HG03159 (cell line): ENCODE data around the gene NFXL1.
"Not testable (repeated sequence)": the region's sequence is repeated elsewhere in the genome, so short reads cannot be mapped to it uniquely, and the experiment has no call there.

Experiments used
- ATAC-seq: cut with Tn5 transposase; IDR thresholded peaks from one replicate; pipeline ENCODE4 v1.9.1; 2021; ENCODE audit warnings: mild to moderate bottlenecking, moderate library complexity; ENCODE audit not compliant: unreplicated experiment

The NFXL1 gene

DNA sequence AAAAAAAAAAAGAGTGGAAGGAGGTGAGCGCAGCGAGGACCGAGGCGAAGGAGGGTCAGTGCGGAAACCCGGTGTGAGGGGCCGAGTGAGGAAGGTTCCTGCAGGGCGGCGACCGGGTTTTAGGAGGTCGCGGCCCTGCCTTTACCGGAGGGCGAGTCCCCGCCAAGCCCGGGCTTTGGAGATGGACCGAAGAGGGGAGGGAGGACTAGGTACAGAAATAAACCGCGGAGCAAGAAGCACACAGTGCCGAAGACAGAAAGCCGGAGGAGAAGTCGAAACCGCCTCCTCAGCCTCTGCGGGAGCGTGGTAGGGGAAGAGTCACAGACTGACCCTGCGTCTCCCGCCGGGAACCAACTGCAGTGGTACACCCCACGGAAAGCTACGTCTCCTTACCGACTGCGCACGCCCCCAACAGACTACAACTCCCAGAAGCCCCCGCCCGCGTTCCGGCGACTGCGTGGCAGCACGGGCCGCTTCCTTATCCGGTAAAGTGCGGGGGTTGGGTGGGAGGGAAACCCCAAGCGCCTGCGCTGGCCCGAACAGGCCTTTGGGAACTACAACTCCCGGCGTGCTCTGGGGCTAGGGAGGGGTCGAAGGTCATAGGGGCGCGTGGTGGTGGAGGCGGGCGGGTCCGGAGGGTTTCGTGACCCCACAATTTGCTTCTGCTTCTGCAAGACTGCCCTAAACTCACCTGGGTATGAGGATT is at the start of gene NFXL1:
Gene NFXL1, minus strand, starts transcription at position 364 of the 706 bp plus-strand sequence. CDS start 380 bp downstream, outside the sequence.
- peak; percentile 98 for ATAC-seq

DNA sequence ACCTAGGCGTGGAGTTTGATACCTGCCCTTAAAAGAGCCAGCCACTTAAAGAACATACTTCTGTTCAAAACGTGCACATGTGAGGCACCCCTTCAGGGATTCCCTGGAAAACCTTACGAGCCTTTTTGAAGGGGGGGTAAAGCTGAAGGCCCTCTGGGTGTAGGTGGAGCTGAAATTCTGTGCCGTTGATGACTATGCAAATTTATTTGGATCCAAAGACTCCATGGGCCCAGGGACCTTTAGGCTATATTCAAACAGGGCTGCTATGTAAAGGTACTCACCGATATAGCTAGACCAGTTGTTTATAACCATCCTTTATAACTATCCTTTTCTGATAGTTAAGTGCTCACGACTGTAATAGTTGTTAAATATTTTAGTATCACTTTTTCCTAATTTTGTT is 40.3 kb upstream of the NFXL1 start:
- ATAC-seq, result no peak

DNA sequence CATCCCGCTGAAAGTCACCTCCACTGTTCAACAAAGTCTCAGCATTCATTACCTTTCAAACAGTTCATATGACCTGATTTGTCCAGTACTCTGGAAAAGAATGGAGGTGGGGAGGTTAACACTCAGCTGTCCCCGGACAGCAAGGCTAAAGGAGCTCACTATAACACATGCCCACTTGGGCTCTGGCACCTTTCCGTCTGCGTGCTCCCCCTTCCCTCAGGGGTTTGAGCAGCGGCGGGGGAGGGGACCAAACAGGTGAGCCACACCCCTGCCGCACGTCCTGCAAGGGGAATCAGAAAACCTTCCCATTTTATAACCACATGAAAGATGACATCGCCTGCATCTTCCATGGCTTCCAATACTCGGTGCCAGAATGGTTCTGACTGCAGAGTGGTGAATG is 39.9 kb upstream of the NFXL1 start:
- no peak for ATAC-seq

DNA sequence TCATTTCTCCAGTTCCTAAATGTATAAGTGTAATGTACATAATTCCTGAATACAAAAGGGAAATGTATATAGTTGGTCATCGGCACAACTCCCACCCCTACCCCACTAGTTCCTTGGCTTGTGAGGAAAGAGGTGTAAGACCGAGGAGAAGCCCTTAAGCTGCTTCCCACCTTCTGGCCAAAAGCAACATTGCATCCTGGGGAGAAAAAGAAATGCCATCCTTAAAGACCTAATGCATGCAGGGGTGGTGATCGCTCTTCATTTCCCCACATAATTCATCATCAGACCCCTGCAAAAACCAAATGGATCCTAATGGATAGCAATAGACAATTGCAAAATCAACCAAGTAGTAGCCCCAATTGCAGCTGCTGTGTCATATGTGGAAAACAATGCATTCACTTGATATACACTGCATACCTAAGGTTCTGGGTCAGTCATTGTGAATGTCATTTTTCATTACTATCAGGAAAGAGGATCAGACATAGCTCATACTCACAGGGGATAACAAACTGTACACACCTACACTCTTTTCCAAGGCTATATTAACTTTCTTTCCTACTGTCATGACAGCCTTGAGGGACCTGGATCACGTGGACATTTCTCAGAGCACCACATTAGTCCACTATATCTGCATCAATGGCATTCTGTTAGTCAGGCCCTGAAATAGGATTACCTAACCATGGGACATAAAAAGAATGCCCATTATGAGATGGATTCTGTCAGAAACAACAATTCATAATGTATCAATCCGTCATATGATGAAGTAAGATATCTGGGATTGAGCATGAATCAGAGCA is 31.7 kb upstream of the NFXL1 start:
- ATAC-seq, result no peak

DNA sequence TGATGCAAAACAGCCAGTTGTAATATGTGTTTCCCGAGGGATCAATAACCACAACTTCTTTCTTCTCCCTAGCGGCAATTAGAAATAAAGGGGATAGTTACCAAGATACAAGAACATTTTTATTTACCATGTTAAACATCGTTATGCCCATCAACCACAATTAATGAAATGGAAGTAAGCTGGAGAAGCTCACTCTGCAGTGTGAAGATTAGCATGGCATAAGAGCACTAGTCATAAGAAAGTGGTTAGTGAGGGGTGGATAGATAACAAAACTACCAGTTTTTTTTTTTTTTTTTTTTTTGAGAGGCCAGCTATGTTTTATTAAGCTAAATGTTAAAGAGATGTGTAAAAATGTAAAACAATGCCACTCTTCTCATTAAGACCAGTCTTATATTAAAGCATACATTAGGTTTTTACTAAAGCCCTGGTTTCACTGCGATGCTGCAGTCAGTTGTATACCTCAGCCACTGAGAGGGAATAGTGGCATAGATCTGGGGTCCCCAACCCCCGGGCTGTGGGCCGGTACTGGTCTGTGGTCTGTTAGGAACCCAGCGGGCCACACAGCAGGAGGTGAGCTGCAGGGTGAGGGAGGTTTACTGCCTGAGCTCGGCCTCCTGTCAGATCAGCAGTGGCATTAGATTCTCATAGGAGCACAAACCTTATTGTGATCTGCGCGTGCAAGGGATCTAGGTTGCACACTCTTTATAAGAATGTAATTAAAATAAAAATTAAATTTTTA is 27.9 kb upstream of the NFXL1 start:
- ATAC-seq, result no peak

DNA sequence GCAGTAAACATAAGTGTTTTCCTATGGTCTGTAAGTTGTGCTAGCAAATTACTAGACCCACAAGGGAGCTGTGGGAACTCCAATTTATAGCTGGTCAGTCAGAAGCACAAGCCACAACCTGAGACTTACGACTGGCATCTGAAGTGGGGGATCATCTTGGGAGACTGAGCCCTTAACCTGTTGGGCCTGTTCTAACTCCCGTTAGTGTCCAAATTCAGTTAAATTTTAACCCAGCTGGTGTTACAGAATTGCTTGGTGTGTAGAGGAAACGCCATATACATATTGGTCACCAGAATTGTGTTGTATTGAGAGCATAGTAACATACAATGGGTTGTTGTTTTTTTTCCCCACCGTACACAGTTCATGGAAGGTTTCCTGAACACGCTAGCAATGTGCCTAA is 25.1 kb upstream of the NFXL1 start:
- ATAC-seq, result no peak

DNA sequence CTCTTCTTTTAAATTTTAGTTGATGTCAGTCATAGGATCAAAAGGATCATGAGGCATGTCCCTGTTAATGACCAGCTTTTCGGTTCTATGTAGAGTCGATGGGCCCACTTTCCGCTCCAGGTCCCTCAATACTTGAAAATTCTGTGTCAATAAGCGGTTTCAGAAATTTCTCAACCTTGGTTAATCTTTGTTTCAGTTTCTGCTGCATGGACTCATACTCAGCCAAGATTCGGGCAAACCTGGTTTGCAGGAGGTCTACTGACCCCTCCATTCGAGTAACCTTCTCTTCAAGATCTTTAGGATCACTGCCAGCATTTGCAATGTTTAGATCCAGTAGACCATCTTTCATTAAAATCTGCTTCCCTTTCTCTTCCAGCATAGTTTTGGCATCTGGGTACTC is 22.0 kb upstream of the NFXL1 start:
- no peak for ATAC-seq

DNA sequence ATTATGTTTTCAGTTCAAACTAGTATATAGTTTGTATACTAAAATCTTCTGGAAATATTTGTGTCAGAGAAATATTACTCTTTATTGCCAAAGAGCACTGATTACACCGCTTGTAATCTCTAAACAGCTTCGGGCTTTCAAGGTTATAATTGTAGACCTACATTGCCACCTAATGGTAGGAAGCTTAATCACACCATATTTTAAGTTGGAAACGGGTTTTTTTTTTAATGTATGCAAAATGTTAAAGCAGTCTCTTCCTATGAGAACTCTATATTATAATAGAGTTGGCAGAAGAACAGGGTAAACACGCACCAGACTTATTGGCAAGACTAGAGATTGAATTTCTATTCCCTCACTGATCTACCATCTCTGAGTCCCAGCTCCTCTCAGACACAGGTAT is 19.5 kb upstream of the NFXL1 start:
- ATAC-seq, result peak; percentile 52

DNA sequence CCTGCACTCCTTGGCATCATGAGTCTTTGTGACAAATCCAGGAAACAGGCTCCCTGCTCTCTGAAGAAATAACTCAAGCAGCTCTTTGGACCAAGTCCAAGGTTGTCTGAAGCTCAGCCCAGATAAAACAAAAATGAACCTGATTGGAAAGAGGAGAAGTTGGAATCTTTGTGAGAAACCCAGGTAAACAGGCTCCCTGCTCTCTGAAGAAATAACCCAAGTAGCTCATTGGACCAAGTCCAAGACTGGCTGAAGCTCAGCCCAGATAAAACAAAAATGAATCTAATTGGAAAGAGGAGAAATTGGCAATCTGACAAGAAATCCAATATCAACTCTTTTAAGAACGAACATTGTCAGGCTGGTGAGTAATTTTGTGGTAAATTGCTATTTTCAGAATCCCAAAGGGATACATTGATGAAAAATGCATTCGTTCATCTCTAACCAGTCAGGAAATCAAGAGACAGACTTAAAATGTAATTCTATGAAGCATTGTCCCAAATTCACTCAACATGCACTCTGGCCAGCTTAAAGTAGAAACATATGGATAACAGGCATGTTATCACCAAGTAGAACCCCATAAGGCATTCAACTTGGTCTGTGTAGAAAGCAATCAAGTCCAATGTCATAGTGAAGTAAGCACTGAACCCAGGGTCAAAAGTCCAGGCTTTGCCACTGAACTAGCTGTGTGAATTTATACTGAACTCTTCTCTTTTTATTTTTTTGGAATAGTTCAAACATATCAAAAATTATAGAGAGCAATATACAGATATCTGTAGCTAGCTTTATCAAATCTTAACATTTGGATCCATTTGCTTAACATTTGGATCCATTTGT is 16.8 kb upstream of the NFXL1 start:
- no peak for ATAC-seq

DNA sequence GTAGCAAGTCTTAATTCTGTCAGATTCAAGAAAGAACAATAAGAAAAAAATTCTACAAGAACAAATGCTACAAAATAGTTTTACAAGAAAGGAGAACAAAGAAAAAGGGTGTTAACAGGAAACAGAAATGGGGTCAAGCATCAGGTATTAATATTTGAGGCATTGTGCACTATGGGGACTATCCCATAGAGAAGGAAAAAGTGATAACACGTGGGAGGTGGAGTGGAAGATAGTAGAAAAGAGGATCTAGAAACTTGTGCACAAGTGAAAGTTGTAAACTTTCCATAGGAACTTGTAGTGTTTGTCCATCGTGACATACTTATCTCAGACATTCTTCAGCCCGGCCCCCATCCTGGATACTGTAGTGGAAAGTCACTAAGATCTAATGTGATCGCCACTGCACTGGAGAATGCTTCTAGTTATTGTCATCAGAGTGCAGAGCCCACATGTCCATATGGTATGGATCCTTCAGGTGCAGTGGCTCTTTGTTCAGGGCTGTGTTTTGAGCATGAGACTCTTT is 15.4 kb upstream of the NFXL1 start:
- ATAC-seq, result no peak

DNA sequence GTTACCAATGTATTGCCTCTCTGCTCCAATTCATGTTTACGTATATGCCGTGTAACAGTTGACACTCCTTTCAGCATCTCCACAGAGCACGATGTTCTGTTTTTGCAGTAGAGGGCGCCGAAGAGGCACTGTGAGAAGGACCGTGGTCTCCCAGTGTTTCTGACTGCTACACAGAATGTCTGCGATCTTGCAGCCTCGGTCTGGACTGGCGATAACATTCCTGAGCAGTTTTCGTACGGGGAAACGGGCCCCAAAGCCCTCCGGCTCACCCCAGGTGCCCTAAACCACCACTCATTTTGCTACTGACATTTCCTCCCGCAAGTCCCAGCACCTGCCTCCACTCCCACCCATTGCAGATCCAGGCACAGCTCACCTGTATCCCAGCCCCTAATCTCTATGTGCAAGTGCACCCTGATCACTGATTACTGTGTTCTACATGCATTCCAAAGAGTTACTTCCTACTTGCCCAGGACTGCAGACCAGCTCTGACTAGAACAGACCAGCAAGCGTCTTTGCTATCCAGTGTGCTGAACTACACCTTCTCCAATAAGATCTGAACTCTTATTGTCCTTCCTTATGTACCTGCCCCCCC is 12.4 kb upstream of the NFXL1 start:
- ATAC-seq, result peak; percentile 85

DNA sequence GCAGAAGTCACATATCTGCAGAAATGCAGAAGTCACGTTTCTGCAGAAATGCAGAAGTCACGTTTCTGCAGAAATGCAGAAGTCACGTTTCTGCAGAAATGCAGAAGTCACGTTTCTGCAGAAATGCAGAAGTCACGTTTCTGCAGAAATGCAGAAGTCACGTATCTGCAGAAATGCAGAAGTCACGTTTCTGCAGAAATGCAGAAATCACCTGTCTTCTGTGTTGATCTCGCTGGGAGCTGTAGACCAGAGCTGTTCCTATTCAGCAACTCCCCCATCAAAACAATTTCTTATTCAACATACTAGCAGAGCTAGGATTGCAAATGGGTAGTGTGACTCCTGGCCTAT is 8.9 kb upstream of the NFXL1 start:
- ATAC-seq, result not testable (repeated sequence)

DNA sequence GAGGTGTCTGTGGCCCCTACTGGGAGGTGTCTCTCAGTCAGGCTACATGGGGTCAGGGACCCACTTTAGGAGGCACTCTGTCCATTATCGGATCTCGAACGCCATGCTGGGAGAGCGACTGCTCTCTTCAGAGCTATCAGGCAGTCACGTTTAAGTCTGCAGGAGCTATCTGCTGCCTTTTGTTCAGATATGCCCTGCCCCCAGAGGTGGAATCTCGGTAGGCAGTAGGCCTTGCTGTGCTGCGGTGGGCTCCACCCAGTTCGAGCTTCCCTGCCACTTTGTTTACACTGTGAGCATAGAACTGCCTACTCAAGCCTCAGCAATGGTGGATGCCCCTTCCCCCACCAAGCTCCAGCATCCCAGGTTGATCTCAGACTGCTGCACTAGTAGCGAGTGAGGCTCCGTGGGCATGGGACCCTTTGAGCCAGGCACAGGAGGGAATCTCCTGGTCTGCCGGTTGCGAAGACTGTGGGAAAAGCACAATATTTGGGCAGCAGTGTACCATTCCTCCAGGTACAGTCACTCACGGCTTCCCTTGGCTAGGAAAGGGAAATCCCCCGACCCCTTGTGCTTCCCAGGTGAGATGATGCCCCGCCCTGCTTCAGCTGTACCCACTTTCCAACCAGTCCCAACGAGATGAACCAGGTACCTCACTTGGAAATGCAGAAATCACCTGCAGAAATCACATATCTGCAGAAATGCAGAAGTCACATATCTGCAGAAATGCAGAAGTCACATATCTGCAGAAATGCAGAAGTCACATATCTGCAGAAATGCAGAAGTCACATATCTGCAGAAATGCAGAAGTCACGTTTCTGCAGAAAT is 8.3 kb upstream of the NFXL1 start:
- ATAC-seq, result not testable (repeated sequence)

DNA sequence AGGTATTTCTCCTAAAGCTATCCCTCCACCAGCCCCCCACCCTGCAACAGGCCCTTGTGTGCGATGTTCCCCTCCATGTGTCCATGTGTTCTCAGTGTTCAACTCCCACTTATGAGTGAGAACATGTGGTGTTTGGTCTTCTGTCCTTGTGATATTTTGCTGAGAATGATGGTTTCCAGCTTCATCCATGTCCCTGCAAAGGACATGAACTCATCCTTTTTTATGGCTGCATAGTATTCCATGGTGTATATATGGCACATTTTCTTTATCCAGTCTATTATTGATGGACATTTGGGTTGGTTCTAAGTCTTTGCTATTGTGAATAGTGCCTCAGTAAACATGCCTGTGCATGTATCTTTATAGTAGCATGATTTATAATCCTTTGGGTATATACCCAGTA is 2.8 kb upstream of the NFXL1 start:
- not testable (repeated sequence) for ATAC-seq

DNA sequence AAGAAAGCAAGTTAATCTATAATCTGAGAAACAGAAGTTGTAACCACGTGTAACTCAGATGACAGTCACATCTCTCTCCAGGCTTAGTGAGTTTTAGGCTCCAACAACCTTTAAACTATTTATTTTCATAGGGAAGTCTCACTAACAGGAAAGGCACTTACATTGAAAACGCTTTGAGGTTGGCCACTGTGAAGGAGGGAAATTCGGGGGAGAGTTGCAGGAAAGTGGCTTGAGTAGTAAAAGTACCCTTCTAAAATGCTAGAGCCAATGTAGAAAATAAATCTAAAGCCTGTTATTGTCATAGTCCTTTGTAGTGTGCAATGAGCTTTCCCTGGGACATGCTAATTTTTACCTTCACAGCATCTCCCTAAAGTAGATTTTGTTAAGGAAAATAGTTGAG is 995 bp upstream of the NFXL1 start:
- ATAC-seq, result no peak

DNA sequence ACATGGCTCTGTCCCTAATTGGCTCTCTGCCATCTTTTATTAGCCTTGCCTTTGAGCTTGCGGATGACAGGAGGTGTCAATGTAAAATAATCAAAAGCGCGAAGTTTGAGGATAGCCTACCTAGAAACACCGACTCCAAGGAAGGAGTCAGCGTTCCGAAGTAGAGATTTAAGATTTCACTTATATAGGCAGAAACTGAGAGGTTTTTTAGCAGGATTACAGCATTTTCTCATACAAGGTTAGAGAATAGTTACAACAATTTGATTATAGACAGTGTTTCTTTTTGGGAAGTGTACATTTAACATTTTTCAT is 499 bp upstream of the NFXL1 start:
- peak; percentile 27 for ATAC-seq

DNA sequence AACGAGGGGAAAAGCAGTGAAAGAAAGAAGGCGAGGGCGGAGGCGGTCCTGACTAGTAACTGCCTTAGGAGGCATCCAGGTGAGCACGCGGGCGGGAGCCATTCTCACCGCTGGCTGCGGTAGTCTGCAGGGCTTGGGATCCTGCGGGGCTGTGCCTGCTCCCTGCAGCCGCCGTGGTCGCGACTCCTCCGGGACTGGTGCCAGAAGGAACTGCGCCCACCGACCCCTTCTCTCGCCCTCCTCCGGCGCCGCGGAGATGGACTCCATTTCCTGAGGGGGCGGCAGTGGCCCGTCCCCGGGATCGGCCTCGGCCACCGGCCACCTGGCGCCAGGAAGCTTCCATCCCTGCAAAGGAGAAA is 543 bp downstream of the NFXL1 start:
- ATAC-seq, result peak; percentile 26

DNA sequence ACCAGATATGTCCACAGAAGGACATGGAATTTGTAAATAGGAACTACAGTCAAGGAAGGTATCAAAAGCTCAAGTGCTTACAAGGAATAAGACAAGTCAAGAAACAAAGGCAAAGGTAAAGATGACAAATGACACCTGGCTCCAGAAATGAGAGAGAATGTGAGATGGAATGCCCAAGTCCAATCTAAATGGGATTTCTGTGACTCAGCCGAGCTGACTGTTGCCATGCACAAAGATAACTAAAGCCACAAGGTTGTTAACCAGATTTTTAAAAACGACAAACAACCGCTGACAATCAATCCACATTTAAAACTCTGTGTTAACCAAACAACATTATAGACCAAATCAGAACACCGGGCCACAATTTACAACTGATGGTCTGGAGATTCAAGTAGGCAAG is 1.1 kb downstream of the NFXL1 start:
- no peak for ATAC-seq

DNA sequence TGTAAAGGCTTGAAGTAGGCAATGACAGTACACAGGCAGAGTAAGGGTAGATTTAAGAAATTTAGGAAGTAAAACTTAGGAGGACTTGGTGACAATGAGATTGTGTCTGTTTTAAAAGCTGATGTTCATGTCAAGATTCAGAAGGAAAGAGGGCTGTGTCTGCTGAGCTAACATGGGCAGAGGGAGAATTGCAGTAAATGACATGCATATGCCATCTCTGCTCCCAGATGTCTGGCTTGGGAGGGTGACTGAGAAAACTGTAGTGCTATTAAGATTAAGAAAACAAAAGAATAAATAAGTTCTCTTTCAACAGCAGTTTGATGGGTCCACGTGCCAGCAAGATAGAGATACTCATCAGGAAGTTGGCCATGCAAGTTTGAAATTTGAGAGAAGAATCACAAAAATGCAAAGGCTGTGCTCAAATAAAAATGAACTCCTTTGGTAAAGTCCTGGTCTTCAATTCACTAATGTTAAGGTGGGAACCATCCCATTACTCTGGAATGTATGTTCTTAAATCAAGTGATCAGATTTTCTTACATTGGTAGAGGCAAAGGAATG is 7.2 kb downstream of the NFXL1 start:
- no peak for ATAC-seq
